Activated CD4-positive, alpha-beta T cell treated with anti-CD3 and anti-CD28 coated beads for 48 hours (primary cell): ENCODE data around the gene HDHD3.
"Not testable (repeated sequence)": the region's sequence is repeated elsewhere in the genome, so short reads cannot be mapped to it uniquely, and the experiment has no call there.

Experiments
- DNase-seq: peaks from one replicate; pipeline ENCODE4 v3.0.0-alpha.2; 2020

Gene HDHD3

GRCh38 chr9:113376634-113377567, at the start of gene HDHD3:
HDHD3 (minus strand) TSS chr9:113376986; CDS start chr9:113374354, 2,632 bp downstream.
- DNase-seq, result peak; percentile 81

DNA sequence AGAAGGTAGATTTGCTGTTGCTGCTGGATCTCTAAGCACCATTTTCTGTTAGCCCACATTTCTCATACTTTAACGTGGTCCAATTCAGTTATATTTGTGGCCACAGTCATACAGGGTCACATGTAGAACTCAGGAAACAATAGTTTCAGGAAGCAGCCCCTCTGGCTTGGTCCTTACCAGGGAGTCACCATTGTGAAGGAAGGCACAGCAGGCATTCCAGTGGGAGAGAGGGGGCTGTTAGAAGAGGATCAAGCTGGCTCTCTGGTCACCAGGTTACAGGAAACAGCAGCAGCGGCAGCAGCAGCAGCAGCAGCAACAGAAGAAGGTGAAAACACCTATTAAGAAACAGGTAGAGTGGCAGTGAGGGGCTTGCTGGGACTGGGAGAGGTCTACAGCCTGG, 48.3 kb upstream of the HDHD3 start:
- DNase-seq, result no peak

GRCh38 chr9:113421726-113422125, 44.9 kb upstream of the HDHD3 start:
- no peak for DNase-seq

GRCh38 chr9:113417370-113417769, 40.6 kb upstream of the HDHD3 start:
- no peak for DNase-seq

- no peak for DNase-seq
These were observed 39.4 kb upstream of the HDHD3 start for GRCh38 chr9:113416149-113416721.

GRCh38 chr9:113410207-113410864, 33.5 kb upstream of the HDHD3 start, which contains the start of the genes C9orf43 and POLE3:
C9orf43 (plus strand) TSS chr9:113410747; CDS start chr9:113413494, 2,747 bp downstream.
POLE3 (minus strand) TSS chr9:113410675; CDS start chr9:113410293, 382 bp downstream.
- DNase-seq, result peak; percentile 97

- no peak for DNase-seq
These were observed 33.1 kb upstream of the HDHD3 start for GRCh38 chr9:113409883-113410206.

GRCh38 chr9:113409481-113409880, 32.7 kb upstream of the HDHD3 start:
- DNase-seq, result no peak

GRCh38 chr9:113406873-113407511, 30.2 kb upstream of the HDHD3 start:
- DNase-seq, result peak; percentile 71

DNA sequence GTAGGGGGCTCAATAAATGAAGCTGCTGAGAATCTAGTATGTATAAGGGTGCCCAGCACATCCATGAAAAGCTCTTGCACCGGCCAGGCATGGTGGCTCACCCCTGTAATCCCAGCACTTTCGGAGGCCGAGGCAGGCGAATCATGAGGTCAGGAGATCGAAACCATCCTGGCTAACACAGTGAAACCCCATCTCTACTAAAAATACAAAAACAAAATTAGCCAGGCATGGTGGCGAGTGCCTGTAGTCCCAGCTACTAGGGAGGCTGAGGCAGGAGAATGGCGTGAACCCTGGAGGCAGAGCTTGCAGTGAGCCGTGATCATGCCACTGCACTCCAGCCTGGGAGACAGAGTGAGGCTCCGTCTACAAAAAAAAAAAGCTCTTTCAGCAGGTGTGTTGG, 29.6 kb upstream of the HDHD3 start:
- not testable (repeated sequence) for DNase-seq

DNA sequence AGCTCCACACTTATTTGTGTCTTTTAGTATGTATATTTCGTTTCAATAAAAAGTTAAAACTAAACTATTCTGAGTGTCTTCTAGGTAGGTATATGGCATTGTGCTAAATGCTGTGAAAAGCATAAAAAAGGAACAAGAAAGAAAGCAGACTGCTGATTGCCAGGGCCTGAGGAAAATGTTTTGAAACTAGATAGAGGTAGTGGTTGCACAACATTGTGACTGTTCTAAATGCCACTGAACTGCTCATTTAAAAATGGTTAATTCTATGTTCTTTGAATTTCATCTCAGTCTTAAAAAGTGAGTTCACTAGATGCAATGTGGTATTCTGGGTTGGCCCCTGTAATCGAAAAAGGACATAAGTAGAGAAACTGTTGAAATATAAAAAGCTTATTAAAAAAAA, 26.9 kb upstream of the HDHD3 start:
- DNase-seq, result no peak

GRCh38 chr9:113401027-113401792, 24.4 kb upstream of the HDHD3 start, which contains the start of gene ALAD:
ALAD (minus strand) TSS chr9:113401284; CDS start chr9:113393559, 7,725 bp downstream.
- DNase-seq, result peak; percentile 99

GRCh38 chr9:113399646-113400200, 22.9 kb upstream of the HDHD3 start:
- no peak for DNase-seq

GRCh38 chr9:113398796-113399195, 22.0 kb upstream of the HDHD3 start:
- no peak for DNase-seq

- DNase-seq, result no peak
These were observed 20.4 kb upstream of the HDHD3 start for GRCh38 chr9:113397203-113397631.

- no peak for DNase-seq
These were observed 18.4 kb upstream of the HDHD3 start for GRCh38 chr9:113395000-113395861.

GRCh38 chr9:113393281-113393680, 16.5 kb upstream of the HDHD3 start:
- no peak for DNase-seq

- DNase-seq, result no peak
These were observed 15.1 kb upstream of the HDHD3 start for GRCh38 chr9:113391917-113392316.

DNA sequence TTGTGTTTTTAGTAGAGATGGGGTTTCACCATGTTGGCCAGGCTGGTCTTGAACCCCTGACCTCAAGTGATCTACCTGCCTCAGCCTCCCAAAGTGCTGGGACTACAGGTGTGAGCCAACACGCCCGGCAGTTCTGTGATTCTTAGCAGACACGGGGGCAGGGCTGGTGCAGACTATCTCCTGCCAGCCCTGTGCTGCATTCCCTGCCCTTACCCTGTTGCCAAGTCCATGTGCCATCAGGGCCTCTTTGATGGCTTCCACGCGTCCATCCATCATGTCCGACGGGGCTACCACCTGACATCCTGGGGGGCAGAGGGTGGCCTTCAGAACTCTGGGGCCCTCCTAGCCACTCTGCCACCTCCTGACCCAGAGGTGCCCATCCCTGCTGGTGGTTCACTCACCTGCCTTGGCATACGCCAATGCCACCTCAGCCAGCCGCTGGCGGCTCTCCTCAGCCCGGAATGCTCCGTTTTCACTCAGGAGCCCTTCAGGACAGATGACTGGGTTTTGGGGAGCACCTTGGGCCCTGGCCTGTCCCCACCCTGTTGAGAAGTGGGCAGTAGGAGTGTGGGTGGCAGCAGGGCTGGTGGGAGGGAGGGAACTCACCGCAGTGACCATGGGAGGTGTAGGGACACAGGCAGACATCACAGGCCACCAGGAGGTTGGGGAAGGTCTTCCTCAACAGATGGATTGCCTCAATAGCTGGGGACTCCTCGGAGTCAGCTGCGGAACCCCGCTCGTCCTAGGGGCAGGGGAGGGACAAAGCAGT, 13.6 kb upstream of the HDHD3 start:
- DNase-seq, result no peak

- no peak for DNase-seq
These were observed 12.7 kb upstream of the HDHD3 start for GRCh38 chr9:113389451-113389850.
